GM12865 (cell line): ENCODE measurements around the gene ADAMTSL1.

ENCODE experiments used
- DNase-seq: peaks from one replicate; pipeline ENCODE4 v3.0.0; 2010; ENCODE audit warnings: low read depth
- H3K4me3 ChIP-seq: 2 replicates; pipeline ENCODE4 v1.5.1; 2011; ENCODE audit warnings: mild to moderate bottlenecking, low read depth, low read length, control low read depth
- CTCF ChIP-seq: IDR thresholded peaks from 2 replicates; pipeline ENCODE4 v1.5.1; 2011; ENCODE audit warnings: low read length, control low read depth, low read depth, inconsistent platforms; ENCODE audit not compliant: insufficient read depth; ENCODE audit errors: missing control alignments

The ADAMTSL1 gene

GRCh38 chr9:18806232-18807080 is 332.5 kb downstream of the ADAMTSL1 start:
- no peak for TF ChIP-seq CTCF
- no peak overlapping the region for H3K4me3 ChIP-seq
- DNase-seq, result no peak

GRCh38 chr9:18810581-18810980 is 336.6 kb downstream of the ADAMTSL1 start:
- no peak overlapping the region for H3K4me3 ChIP-seq
- no peak for DNase-seq
- TF ChIP-seq CTCF, result no peak

- DNase-seq, result no peak
- H3K4me3 ChIP-seq, result no peak overlapping the region
- no peak for TF ChIP-seq CTCF
These were observed 337.2 kb downstream of the ADAMTSL1 start for GRCh38 chr9:18811171-18811570.

- TF ChIP-seq CTCF, result no peak
- no peak for DNase-seq
- H3K4me3 ChIP-seq, result no peak overlapping the region
These were observed 345.5 kb downstream of the ADAMTSL1 start for GRCh38 chr9:18819418-18819817.

GRCh38 chr9:18820566-18821095 is 346.7 kb downstream of the ADAMTSL1 start:
- DNase-seq, result no peak
- no peak overlapping the region for H3K4me3 ChIP-seq
- TF ChIP-seq CTCF, result no peak

GRCh38 chr9:18821788-18822187 is 347.8 kb downstream of the ADAMTSL1 start:
- DNase-seq, result no peak
- no peak overlapping the region for H3K4me3 ChIP-seq
- TF ChIP-seq CTCF, result no peak
